Smooth muscle cell of the brain vasculature (primary cell): ENCODE data around the gene LYPLA2.
A peak's percentile ranks its signal among the peaks of the same experiment; 100 is the strongest.
"Not testable (repeated sequence)": the region's sequence is repeated elsewhere in the genome, so short reads cannot be mapped to it uniquely, and the experiment has no call there.

Experiments used
- DNase-seq: peaks from one replicate; pipeline ENCODE4 v3.0.0-alpha.2; 2012; ENCODE audit warnings: low read depth, low spot score

The LYPLA2 gene

DNA sequence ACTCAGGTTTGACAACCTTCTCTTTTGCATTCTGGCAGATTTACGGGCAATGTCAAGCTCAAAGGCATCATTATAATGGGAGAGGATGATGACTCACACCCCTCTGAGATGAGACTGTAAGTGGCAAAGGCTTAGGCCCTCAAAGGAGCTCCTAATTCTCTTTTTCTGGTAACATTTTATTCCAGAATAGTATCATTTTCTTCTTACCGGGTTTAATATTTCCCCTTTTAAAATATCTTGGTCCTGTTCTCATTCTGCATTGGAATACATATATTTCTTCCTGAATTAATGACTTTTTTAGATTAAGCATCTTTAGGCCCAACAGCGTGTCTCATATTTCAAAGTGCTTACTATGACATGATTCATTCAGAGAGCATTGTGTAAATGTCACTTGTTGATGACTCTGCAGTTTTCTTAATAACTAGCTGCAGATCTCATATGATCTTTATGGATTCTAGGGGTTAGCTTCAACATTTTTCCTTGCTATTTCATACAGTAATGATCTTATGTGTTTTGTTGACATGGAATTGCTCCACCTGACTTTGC, 11.0 kb upstream of the LYPLA2 start:
- no peak for DNase-seq

GRCh38 chr1:23783141-23783540, 7.8 kb upstream of the LYPLA2 start:
- DNase-seq = not testable (repeated sequence)

DNA sequence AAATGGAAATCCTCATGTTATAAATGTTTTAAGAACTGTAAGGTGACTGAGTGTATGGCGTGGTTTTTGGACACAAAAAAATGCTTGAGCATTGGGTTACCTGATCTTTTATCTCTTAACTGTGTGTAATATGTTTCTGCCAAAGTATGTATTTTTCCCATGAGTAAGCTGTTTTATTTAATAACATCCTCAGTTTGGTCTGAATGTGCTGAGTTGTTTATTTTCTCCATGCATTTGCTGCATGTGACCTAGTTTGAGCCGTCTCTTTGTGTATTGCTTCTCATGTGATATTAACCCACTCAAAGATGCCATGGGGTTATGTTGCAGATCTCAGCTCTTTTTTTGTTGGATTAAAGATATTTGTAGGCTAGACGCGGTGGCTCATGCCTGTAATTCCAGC, 6.1 kb upstream of the LYPLA2 start:
- DNase-seq = no peak

- no peak for DNase-seq
Measured at GRCh38 chr1:23787701-23788100, 3.2 kb upstream of the LYPLA2 start.

DNA sequence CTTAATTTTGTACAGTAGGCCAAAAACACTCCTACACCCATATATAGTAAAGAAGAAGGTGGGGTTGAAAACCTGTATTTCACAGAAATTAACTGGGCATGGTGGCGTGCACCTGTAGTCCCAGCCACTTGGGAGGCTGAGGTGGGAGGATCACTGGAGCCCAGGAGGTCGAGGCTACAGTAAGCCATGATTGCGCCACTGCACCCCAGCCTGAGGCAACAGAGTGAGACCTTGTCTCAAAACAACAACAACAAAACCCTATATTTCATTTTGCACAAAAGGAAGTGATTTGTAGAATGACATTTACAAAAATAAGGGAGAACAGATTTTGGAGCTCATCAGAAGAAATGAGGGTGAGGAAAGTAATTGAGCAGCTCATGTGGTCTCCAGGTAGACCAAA, 2.2 kb upstream of the LYPLA2 start:
- no peak for DNase-seq

DNA sequence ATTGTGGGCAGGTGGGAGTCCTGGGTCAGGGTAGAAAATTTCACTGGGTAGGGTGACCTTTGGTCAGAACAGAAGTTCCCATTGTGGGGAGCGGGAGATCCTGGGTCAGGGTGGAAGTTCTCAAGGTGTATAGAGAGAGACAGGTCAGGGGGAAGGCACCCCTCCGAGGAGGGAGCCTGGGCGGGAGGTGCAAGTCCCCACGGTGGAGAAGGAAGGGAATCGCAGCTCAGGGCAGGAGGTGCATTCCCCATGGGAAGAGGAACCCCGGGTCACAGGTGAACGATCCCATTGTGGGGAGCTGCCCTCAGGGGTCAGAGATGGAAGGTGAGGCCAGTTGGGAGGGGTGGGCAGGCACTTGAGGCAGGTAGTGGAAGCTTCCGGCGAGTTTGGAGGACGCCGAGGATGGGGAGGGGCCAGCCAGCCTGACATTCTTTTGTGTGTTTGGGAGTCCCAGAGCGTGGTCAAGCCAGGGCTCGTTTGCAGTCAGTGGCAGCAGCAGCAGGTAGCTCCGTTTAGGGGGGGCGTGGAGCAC, 637 bp downstream of the LYPLA2 start:
- no peak for DNase-seq

DNA sequence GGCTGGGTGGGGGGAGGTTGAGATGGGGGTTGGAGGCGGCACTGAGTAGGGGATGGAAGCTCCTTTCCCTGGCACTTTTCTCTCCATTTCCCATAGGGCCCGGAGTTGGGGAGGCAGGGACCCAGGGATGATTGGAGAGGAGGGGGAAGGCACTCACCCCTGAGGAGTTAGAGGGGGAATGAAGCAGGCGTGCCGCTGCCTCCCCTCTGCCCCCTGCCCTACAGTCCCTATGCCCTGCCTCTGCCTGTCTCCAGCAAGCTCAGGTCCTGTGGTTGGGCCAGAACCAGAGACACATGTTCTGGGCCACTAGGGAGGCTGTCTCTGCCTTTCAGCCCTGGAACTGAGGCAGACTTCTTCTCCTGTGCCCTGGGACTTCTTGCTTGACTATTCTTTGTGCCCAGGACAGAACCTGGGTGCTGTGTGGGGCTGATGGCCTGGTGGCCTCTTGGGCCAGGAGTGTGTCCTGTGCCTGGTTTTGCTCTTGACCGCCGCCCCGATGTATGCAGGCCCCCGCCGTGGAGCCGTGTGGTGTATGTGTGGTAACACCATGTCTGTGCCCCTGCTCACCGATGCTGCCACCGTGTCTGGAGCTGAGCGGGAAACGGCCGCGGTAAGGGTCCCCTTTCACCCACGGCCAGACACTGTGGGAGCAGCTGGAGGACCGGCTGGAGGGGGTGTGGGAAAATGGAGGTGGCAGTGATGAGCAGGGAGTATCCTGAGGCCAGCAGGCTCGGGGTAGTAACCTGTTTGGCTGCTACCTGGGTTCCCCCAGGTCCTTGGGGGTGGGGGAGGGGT, 1.4 kb downstream of the LYPLA2 start:
- DNase-seq = no peak

GRCh38 chr1:23793018-23793781, 2.3 kb downstream of the LYPLA2 start:
- no peak for DNase-seq

DNA sequence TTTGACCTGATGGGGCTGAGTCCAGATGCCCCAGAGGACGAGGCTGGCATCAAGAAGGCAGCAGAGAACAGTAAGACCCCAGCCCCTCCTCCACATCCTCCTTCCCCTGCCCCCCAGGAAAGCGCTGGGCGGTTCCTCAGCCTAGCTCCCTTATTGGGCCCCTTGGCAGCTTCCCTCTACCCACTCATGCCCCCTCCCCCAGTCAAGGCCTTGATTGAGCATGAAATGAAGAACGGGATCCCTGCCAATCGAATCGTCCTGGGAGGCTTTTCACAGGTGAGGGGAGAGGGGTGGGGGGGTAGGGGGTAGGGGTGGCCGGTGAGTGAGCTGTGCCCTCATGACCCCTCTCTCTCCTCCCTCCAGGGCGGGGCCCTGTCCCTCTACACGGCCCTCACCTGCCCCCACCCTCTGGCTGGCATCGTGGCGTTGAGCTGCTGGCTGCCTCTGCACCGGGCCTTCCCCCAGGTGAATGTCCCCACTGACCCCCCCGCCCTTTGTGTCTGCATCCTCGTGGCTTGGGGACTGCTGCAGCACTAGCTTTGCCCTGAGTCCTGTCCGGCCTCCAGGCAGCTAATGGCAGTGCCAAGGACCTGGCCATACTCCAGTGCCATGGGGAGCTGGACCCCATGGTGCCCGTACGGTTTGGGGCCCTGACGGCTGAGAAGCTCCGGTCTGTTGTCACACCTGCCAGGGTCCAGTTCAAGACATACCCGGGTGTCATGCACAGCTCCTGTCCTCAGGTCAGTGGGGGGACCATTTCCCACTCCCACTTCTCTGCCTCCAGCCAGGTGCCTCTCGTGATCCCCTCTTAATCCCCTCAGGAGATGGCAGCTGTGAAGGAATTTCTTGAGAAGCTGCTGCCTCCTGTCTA, 3.2 kb downstream of the LYPLA2 start:
- DNase-seq = no peak

DNA sequence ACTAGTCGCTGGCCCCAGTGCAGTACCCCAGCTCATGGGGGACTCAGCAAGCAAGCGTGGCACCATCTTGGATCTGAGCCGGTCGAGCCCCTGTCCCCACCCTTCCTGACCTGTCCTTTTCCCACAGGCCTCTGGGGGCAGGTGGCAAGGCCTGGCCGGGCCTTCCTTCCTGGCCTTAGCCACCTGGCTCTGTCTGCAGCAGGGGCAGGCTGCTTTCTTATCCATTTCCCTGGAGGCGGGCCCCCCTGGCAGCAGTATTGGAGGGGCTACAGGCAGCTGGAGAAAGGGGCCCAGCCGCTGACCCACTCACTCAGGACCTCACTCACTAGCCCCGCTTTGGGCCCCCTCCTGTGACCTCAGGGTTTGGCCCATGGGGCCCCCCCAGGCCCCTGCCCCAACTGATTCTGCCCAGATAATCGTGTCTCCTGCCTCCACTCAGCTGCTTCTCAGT, 3.8 kb downstream of the LYPLA2 start:
- not testable (repeated sequence) for DNase-seq

DNA sequence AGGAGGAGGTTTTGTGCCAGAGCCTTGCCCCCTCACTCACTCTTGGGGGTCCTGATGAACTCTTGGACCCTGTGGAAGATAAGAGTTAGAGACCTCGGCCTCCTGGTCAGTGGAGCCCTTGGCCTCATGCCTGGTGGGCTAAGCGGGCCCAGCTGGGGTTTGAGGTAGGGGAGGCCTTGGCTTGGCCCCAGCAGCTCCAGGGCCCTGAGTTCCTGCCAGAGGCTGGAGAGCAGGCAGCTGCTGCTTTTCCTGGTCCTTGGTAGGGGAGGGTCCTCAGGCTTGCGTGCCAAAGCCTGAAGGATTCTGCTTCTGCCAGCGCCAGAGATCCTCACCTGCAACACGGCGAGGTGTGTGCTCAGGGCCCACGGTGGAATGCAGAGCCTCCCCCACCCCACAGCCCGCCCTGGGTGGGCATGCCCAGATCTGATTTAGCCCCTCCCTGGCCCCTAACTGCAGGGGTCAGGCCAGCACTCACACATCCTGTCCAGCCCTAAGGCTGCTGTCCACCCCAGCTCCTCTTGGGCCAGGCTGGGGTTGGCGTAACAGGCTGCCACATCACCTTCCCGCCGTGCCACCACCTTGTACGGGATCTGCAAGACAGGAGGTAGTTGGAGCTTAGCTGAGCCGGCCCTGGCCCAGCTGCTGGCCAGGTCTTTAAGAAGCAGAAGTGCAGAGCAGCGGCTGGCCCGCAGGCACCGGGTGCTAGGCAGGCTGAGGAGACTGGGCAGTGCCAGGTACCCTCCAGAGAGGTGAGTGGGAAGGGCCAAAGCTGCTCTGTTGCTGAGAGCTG, 4.9 kb downstream of the LYPLA2 start:
- DNase-seq = no peak

DNA sequence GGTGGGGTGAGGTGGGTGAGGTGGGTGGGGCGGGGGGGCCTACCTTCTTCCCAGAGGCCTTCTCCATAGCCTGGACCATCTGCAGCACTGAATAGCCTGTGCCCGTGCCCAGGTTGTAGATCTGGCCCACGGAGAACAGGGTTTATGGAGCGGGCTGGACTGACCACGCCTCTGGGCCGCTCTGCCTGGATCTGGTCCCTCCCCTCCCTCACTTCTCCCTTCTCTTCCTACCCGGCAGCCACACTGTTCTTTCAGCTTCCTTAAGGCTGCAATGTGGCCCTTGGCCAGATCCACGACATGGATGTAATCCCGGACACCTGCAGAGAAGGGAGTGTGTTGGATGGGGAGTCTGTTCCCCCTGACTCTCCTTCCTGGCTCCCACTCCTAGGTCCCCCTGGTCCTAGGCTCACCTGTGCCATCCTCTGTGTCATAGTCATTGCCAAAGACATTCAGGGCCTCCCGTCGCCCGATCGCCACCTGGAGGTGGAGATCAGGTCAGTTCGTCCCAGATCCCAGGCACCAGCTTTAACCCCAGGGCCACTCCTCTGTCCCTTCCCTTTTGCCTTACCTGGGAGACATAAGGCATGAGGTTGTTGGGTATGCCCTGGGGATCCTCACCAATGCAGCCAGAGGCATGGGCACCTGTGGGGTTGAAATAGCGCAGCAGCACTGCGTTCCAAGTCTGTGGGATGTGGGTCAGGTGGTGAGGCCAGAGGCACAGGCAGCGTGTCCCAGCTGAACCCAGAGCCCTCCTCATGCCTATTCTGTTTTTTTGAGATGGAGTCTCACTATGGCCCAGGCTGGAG, 5.7 kb downstream of the LYPLA2 start:
- DNase-seq = no peak

GRCh38 chr1:23797478-23798448, 6.8 kb downstream of the LYPLA2 start:
- DNase-seq = no peak

DNA sequence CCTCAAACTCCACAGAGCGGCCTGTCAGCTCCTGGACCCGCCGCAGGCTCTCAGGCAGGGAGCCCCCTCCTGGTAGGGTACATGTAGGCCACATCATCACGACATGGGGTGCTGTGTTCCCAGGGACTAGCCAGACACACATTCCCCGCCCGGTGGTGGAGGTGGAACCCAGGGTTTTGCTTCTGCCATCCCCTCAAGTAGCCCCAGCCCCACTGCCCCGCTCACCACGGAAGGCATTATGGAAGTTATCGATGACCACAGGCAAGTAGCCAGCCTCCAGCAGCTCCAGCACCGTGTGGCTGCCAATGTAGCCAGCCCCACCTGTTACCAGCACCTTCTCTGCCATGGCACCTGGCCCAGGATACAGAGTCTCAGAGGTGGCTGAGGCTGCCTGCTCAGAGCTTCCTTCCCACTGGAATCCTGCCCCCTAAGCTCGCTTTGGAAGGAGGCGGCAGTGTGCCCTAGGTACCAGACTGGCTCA, 7.8 kb downstream of the LYPLA2 start:
- no peak for DNase-seq

- no peak for DNase-seq
Measured at GRCh38 chr1:23799255-23799569, 8.3 kb downstream of the LYPLA2 start.

DNA sequence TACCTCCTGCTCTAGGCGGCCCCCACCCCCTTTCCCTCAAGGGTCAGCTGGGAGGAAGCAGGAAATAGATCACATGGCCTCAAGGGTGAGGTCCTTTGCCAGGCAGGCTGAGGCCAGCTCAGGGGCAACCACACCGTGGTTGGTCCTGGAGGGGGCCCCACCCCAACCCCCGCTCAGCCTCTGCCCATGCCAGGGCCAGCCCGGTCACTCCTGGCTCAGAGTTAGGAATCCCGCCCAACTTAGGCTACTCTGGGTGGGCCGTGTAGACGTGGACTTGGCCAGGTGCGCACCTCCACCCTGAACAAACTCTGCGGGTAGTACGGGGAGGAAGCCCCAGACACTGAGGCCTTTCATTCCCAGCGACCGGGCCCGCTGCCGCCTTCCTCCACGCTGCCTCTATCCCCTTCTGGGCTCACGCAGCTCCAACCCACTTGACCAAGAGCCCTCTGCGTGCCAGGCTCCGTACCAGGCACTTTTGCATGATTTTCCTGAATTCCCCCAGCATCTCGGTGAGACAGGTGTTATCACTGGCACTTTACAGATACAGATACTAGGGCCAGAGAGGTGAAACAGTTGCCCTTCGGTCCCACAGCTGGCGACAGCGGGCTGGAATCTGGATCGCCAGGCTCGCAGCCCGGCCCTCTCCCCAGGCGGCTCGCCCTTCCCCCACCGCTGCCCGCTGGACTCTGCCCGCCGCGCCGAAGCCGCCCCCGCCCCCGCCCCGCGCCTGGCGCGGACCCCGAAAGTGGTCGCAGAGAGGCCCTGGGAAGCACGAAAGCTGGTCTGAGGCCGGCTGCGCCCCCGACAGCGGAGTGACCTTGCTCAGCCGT, 8.8 kb downstream of the LYPLA2 start:
- no peak for DNase-seq

GRCh38 chr1:23800400-23801337, 9.7 kb downstream of the LYPLA2 start, which contains the start of gene GALE:
TSS of gene GALE (minus strand) at chr1:23800754. CDS start at chr1:23799007, 1,747 bp downstream.
- DNase-seq = peak; percentile 86
